HG02623 (cell line): ENCODE data around the gene PDCD7.
A peak's percentile ranks its signal among the peaks of the same experiment; 100 is the strongest.
"Not testable (repeated sequence)": the region's sequence is repeated elsewhere in the genome, so short reads cannot be mapped to it uniquely, and the experiment has no call there.

ENCODE experiments used
- ATAC-seq: cut with Tn5 transposase; IDR thresholded peaks from one replicate; pipeline ENCODE4 v1.9.1; 2021; ENCODE audit warnings: moderate library complexity; ENCODE audit not compliant: unreplicated experiment

PDCD7 gene

GRCh38 chr15:65132878-65133547, 595 bp downstream of the PDCD7 start:
- peak; percentile 27 for ATAC-seq

- no peak for ATAC-seq
These were observed 2.7 kb downstream of the PDCD7 start for GRCh38 chr15:65130941-65131340.

DNA sequence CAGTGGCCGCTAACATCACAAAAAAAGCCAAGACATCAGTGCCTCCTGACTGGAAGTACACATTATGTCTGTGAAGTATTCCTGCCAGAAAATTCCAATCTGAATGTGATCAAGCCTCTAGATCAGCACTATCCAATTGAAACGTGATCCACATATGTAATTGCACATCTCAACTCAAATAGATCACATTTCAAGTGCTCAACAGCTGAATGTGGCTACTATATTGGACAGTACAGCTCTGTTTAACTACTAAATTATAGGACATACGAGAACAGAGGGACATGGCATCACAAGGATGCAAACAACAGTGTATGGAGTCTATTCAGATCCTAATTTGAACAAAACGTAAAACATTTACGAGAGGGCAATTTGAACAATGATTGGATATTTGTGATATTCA, 18.1 kb downstream of the PDCD7 start:
- ATAC-seq = no peak

GRCh38 chr15:65115086-65115485, 18.5 kb downstream of the PDCD7 start, which contains the start of gene UBAP1L:
Gene UBAP1L (minus strand): TSS chr15:65115200. CDS start chr15:65106215, 8,985 bp downstream.
- no peak for ATAC-seq

DNA sequence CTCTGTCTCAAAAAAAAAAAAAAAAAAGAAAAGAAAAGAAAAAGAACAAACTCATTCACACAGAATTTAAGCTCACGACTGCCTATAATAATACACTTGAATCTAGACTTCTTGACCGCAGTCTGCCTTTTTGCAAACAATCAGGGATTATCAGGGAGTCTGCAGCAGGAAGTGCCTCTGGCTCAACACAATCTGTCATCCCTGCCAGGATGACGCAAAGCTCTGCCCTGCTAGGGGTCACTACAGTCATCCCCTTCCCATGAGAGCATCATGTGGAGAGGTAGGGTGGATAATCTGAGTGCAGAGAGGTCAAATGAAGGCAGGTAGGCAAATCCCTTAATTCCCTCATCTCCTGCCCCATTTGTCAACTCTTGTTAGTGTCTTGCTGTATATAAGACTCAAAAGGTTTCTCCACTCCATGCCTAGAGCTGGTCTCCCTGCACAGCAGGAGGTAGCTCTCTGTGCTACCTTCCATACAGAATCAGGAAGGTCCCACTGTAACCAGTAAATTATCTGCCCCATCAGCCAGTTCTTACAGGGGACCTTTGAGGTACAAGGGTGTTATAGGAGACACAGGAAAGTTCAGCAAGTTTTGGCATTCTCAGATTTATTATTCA, 22.8 kb downstream of the PDCD7 start:
- ATAC-seq = no peak

DNA sequence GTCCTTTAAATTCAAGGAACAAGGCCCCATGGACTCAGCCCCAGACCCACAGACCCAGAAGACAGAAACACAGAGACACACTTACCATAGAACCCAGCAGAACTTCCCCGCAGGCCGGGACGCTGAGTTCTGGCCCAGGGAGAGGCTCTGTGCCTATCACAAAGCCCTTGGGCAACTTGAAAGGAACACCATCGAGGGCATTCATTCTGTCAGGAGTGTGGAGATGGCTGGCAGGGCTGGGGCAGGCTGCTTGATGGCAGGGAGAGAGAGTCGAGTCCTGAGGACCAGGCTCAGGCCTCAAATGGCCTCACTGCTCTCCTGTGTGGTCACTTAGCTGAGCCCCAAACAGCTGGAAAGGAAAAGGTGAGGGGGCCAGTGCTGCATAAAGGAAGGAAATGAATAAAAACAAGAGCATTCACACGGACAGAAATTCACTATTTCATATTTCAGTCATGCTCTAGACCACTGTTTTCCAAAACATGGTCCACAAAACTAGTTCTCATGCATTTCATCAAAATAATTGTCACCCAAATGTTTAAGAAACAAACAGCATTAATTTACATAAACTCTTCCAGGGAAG, 27.5 kb downstream of the PDCD7 start:
- no peak for ATAC-seq

GRCh38 chr15:65105038-65105437, 28.6 kb downstream of the PDCD7 start:
- no peak for ATAC-seq

DNA sequence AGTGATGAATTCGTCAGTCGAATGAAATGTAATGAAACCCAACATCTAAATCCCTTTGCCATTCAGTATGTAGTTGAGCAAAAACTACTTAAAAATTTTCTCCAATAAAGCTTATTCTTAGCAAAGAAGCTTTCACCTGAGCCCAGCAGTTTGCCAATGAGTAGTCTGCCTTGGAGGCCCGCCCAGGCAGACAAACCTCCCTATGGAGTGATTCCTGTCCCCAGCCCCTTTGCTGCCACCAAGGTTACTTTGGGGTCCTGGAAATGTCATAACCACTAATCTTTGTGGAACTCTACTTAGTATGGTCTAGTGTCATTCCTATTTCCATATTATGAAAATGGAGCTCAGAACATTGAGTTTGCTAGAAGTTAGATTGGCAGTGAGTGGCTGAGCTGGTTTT, 30.7 kb downstream of the PDCD7 start:
- ATAC-seq = no peak

DNA sequence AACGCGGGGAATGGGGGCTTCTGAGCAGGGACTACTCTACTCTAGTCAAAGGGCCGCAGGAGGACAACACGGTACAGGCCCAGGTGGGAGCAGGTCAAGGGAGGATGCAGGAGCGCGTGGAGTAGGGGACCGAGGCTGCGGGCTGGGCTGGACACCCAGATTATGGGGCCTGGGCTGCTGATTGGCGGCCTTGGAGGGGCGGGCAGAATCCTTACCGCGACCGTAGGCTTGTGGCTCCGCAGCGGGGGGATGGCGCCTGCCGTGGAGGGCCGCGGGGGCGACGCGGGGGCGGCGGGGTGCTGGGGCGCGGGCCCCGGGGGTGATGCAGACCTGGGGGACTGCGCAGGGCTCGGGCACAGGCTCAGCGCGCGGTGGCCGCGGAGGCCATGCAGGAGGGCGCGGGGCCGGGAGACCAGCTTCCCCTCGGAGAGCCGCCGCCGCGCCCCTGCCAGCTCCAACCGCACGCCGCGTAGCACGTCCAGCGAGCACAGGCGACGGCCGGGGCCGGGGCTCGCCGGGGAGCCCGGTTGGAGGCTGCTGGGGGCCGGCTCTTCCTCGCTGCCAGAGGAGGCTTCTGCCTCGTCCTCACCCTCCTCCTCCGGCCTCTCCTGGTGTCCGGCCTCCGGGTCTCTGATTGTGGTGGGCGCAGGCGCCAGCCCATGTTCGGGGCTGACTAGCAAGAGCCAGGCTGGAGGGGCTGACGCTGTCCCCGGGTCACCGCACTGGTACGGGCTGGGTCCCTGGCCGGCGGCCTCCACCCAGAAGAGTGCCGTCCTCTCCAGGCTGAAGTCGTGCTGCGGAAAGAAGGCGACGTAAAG, 31.5 kb downstream of the PDCD7 start:
- ATAC-seq = no peak

GRCh38 chr15:65101411-65101890, 32.2 kb downstream of the PDCD7 start:
- ATAC-seq = no peak

- no peak for ATAC-seq
These were observed 33.2 kb downstream of the PDCD7 start for GRCh38 chr15:65100442-65100841.

- not testable (repeated sequence) for ATAC-seq
These were observed 33.8 kb downstream of the PDCD7 start for GRCh38 chr15:65099801-65100200.

DNA sequence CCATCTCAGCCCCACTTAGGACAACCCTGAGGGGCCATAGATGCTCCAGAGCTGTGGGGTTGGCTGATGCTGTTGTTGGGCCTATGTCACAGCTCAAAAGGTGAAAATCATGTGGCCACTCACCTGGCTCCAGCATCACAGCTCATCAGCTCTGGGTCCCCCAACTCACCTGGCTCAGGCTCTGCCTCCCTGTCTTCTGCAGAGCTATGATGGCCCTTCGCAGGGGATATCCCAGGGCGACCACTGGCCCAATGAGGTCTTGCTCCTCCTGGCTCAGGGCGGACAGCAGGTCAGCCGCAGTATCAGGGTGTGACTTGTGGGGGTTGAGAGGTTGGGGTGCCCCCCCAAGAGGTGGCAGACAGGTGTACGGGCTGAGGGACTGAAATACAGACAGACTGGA, 34.3 kb downstream of the PDCD7 start:
- ATAC-seq = no peak

DNA sequence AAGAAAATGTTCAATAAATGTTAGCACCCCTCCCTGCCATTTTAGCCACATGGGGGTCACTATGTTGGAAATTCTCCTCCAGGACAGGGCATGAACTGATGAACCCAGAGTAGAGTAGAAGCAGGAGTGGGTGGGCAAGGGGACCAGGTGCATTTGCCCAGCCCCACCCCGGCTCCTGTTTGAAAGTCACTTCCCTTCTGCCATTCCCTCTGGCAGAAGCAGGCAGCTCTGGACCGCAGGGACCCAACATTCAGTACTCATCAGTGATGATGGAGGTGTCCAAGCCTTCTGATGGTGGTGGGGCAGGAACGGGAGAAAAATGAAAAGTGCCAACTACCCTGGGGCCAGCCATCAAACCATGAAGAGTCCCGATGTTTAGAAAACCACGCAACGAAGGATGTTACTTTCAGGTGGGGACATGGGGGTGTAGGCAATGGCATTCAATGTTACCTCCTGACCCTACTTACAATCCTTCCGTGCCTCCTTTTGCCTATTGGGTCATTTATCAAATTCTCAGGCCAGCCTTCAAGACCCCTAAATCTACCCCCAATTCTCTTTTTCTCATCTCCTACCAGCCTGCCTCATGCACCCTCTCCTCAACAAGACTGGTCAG, 35.9 kb downstream of the PDCD7 start:
- no peak for ATAC-seq

DNA sequence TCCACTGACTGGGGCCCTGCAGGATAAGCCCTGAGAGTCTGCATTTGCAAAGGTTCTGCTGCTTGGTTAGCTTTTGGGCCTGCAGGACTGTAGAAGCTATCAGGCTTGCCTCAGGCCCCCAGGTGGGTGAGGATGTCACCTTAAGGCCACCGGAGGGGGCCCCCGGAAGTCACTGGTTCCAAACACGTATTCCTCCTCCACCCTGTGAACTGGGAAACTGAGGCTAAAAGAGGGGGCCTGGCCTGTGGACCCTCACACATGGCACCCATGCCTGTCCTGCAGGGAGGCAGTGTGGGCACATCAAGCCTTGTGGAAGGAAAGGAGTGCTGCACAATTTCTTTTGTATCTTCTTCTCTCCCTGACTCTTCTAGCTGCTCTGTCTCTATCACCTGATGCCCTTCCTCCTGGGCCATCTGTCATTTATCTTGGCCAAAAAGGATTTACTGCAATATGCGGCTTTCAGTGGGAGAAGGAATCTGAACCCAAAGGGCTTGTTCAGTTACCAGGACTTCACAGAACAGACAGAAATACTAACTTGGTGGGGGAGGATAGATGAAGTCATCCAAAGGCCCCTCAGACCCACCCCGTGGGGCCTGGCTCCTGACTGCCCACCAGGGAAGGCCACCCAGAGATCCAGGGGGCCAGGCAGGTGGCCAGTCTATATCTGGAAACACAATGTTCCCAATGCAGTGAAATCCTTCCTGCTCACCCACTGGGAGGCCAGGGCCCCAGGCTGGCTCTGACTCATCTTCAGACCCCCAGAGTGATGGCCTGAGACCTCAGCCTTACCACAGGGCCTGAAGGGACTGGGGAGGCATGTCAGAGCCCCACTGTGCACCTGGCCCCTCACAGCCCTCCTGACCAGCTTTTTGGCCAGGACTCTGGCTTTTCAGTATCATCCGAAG, 36.9 kb downstream of the PDCD7 start:
- ATAC-seq = no peak

- no peak for ATAC-seq
These were observed 37.9 kb downstream of the PDCD7 start for GRCh38 chr15:65095747-65096104.

DNA sequence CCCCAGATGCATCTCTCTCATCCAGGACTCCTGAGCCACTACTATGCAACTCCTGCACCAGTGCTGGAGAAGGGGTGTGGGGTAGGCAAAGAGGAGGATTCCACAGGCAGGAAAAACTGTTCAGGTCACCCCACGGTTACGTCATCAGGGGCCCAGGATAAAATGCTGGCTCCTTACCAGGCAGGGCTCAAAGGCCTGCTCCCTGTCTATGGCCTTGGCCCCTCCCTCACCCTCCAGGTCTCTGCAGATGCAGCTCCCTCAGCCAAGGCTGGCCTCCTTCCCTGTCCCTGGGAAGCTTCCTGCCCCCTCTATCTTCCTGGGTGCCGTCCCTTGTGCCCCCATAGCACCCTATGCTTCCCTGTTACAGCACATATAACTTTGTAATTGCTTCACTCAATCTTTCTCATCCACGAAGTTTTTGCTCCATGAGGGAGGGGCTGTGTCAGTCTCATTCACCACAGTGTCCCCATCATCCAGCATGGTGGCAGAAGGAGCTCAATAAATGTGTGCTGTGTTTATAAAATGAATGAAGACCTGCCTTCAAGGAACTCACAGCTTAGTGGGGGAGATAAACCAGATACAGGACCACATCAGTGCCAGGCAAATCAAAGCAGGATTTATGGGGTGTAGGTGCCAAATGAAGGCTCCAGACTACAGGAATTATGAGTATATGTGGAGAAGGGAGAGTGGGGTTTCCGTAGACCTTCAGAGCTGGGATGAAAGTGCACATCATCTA, 38.4 kb downstream of the PDCD7 start:
- ATAC-seq = no peak

DNA sequence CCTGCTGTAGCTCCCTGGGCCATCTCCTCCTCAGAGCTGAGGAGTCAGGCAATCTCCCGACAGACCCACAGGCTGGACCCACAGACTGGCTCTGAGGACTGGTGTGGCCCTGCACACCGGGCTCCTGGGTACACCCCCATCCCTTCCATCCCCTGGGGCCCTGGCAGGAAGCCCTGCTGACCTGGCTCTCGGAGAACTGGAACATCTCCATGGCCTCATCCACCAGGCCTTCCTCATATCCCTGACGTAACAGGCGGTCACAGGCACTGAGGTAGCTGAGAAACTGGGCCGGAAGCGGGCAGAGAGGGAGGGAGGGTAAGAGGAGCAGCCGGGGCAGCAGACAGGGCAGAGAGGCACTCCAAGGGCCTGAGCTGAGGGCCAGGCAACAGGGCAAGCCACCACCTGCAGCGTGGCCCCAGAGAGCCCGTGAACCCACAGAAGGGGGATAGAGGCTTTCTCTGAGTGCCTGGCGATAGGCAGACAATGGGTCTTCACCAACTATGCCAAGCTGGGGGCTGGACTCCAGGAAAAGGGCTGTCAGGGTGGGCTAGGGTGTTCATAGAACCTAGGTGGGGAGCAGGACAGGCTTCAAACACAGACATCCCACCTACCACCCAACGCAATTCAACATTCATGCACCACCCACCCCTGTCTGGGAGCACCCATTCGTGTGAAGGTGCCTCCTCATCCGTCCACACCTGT, 39.2 kb downstream of the PDCD7 start:
- ATAC-seq = no peak

DNA sequence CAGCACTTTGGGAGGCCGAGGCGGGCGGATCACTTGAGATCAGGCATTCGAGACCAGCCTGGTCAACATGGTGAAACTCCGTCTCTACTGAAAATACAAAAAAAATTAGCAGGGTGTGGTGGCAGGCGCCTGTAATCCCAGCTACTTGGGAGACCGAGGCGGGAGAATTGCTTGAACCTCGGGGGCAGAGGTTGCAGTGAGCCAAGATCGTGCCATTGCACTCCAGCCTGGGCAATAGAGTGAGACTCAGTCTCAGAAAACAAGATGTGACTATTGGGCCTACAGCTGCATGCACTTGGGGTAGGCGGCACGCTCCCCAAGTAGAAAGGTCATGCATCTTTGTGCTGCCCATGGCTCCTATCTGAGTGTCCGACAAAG, 39.8 kb downstream of the PDCD7 start:
- not testable (repeated sequence) for ATAC-seq
